Measurements from ENCODE around the gene MDM2. TPM values are rescaled to one million over a fixed set of nuclear protein-coding genes. Genes with fewer than 3 reads are reported as not detected.

MDM2 gene
- total and polyA plus RNA-seq, 2 of the 8 experiments (the other 6 are each of a cell fraction or from before 2014, with no cell fraction given), result 15.1 to 115 TPM

DNA sequence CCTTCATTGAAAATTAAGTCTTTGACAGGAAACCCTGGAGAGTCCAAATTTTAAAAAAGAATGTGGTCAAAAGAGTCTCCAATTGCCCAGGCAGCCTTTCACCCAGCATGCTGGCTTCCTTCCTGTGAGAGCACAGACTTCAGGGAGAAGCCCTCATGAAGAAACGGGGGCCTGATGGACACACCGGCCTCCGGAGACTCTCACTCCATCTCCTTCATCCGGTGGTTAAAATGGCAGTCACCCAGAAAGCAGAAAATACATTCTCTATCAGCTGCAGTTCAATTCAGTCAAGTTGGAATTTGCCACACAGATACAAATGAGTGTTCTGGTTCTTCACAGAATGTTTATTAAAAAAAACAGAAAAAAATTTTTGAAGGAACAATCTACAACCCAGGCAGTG is 68.5 kb downstream of the MDM2 start:
- DNase-seq (ENCODE audit: low read depth in 1 of 2, low spot score in 2 of 2), result no peak
- H3K23ac ChIP-seq (ENCODE audit: insufficient read length), result no peak overlapping the region
- ChIA-PET CTCF (ENCODE audit: partially characterized antibody) (interaction anchor here (0.7 to 1.5 kb wide), 5 partner anchors 12 to 279 kb away, joined by 3 to 6 read pairs (median 4); no protein-coding TSS in a partner anchor), POLR2A (ENCODE audit: partially characterized antibody) (no interaction called here)
- no peaks in the 10 kb centered on the region for H3K79me1 ChIP-seq (ENCODE audit: low read depth, low read length)
- no peak overlapping the region for H2BK20ac ChIP-seq (ENCODE audit: low read length)
- no peak overlapping the region for H3K18ac ChIP-seq (ENCODE audit: extremely low read depth, low read length)
- H3K4ac ChIP-seq (replicated peaks; ENCODE audit: insufficient read length, low read depth, low read length), result no peak overlapping the region
- no peak overlapping the region for H3K14ac ChIP-seq (ENCODE audit: insufficient read length)
- H3K9ac ChIP-seq (replicated peaks in 1 of 4; ENCODE audit: extremely low read depth in 1 of 4, low read depth in 3 of 4, low read length in 3 of 4), result no peak overlapping the region
- no peaks in the 10 kb centered on the region for H3K4me1 ChIP-seq (replicated peaks in 1 of 4; ENCODE audit: control insufficient read depth in 3 of 4, insufficient read depth in 4 of 4, low read length in 3 of 4)
- no peak overlapping the region for H3K4me3 ChIP-seq (ENCODE audit: extremely low read depth in 1 of 4, insufficient read depth in 2 of 4, low read depth in 3 of 4, low read length in 4 of 4)
- no peak overlapping the region for H4K5ac ChIP-seq (ENCODE audit: insufficient read length, low read depth, low read length)
- no peak overlapping the region for H4K8ac ChIP-seq (ENCODE audit: extremely low read depth, insufficient read depth, low read length)
- no peaks in the 10 kb centered on the region for H3K9me3 ChIP-seq (ENCODE audit: insufficient read depth in 2 of 2, low read depth in 1 of 2, low read length in 1 of 2)
- no peak for FAIRE-seq
- H4K91ac ChIP-seq (replicated peaks; ENCODE audit: insufficient read length, low read length), result no peak overlapping the region
- no peak overlapping the region for H3K4me2 ChIP-seq (ENCODE audit: insufficient read depth in 1 of 2, low read depth in 2 of 2, low read length in 2 of 2)
- no peaks in the 10 kb centered on the region for H3K36me3 ChIP-seq (ENCODE audit: control insufficient read depth in 2 of 4, insufficient read depth in 4 of 4, low read length in 3 of 4)
- no peaks in the 10 kb centered on the region for H3K23me2 ChIP-seq (ENCODE audit: low read depth, low read length)
- no peaks in the 10 kb centered on the region for H3K27me3 ChIP-seq (replicated peaks in 1 of 4; ENCODE audit: control insufficient read depth in 3 of 4, extremely low read depth in 1 of 4, insufficient read depth in 3 of 4, low read length in 3 of 4)
- H2BK15ac ChIP-seq (ENCODE audit: low read length), result no peak overlapping the region
- no peak overlapping the region for H2BK5ac ChIP-seq (ENCODE audit: low read depth, low read length)
- H2BK12ac ChIP-seq (ENCODE audit: low read depth, low read length), result no peak overlapping the region
- no peak overlapping the region for H3K27ac ChIP-seq (ENCODE audit: low read depth, low read length)
- no peaks in the 10 kb centered on the region for H3K79me2 ChIP-seq (ENCODE audit: control insufficient read depth in 1 of 2, insufficient read depth in 2 of 2, low read length in 2 of 2)
- H4K20me1 ChIP-seq (replicated peaks in 1 of 2; ENCODE audit: control insufficient read depth in 1 of 2, insufficient read depth in 2 of 2, low read length in 2 of 2), result no peaks in the 10 kb centered on the region
- no peak overlapping the region for H2AK5ac ChIP-seq (ENCODE audit: low read depth, low read length)
- H2AFZ ChIP-seq (ENCODE audit: low read length), result no peak overlapping the region
- no peak overlapping the region for H3K56ac ChIP-seq (replicated peaks; ENCODE audit: insufficient read length, low read depth, low read length)
- TF ChIP-seq KDM5A (IDR thresholded peaks at IDR 0.05; ENCODE audit: low read length) (no peak), JUN (IDR thresholded peaks at IDR 0.05; ENCODE audit: low read depth, low read length) (no peak), HDAC6 (IDR thresholded peaks at IDR 0.05; ENCODE audit: low read depth, low read length) (no peak)
- no peak overlapping the region for H2BK120ac ChIP-seq (replicated peaks; ENCODE audit: low read depth, low read length)
- 77% methylated on average over 4 of the region's 4 CpGs; no CpG with 5 or more reads in 1 of the 2 experiments for WGBS, 2 experiments (ENCODE audit: extremely low coverage in 1 of 2, insufficient coverage in 1 of 2, insufficient read length in 1 of 2, insufficient replicate concordance in 2 of 2, low coverage in 1 of 2, low lambda C conversion rate in 2 of 2, missing lambda C conversion rate in 1 of 2)

All from H1 (cell line).